AG09319 (cell line): ENCODE results near the gene ESYT2.

Experiments
- DNase-seq: peaks from one replicate; pipeline ENCODE4 v3.0.0-alpha.2; 2010; ENCODE audit warnings: low read depth; ENCODE audit errors: extremely low read depth
- CTCF ChIP-seq: IDR thresholded peaks from 2 replicates; pipeline ENCODE4 v1.5.1; 2011; ENCODE audit warnings: low read depth, mild to moderate bottlenecking, inconsistent platforms, low read length, moderate library complexity

Gene ESYT2

DNA sequence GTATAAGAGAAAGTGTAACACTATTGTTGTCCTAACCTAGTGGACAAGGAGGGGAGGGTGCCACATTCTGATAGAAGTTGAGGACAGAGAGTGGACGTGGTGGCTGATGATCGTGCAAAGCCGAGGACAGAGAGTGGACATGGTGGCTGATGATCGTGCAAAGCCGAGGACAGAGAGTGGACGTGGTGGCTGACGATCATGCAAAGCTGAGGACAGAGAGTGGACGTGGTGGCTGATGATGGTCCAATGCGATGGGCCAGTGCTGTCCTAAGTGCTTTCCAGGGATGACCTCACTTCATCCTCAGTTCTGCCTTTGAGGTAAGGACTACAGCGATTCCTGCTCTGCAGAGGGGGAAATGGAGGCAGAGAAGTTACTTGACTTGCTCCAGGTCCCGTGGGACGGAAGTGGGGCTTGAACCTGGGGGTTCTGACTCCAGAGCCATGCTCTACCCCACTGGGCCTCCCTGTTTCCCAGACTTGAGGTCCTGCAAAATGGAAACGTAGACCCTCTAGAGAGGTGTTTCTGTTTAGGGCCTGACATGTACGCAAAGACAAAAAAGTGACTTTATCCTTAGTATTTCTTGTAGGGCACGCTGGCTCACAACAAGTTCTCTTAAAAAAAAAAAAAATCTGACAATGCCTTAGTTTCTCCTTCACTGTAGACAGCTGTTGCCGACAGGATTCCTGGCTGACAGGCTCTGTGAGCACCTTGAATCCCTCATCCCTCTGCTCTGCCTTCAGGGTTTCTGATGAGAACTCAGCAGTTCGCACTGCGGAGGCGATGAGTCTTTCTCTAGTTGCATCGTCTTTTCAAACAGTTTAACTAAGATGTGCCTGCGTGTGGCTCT, 104.4 kb downstream of the ESYT2 start:
- DNase-seq = no peak

GRCh38 chr7:158723714-158724385, 105.5 kb downstream of the ESYT2 start:
- no peak for DNase-seq
- no peak for TF ChIP-seq CTCF

More for the DNA sequence above, 104.4 kb downstream of the ESYT2 start:
- no peak for TF ChIP-seq CTCF

DNA sequence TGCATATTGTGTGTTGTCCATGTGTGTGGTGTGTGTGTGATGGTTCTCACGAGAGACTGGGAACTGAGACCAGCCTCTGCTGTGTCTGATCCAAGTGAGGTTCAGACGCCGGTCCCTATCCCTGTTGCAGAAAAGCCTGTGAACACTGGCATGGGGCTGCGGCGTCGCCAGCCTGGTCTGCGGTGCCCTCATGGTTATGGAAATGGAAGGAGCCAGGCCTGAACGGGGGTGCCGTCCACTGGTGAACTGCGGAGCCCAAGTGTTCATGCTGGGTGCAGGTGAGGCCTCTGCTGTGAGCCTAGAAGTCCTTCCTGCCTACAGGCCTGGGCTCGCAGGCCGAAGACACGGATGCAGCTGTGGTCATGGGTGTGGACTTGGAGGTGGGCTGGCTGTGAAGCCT, 106.0 kb downstream of the ESYT2 start:
- DNase-seq = no peak
- no peak for TF ChIP-seq CTCF

GRCh38 chr7:158722574-158723237, 106.6 kb downstream of the ESYT2 start:
- TF ChIP-seq CTCF = no peak
- no peak for DNase-seq

DNA sequence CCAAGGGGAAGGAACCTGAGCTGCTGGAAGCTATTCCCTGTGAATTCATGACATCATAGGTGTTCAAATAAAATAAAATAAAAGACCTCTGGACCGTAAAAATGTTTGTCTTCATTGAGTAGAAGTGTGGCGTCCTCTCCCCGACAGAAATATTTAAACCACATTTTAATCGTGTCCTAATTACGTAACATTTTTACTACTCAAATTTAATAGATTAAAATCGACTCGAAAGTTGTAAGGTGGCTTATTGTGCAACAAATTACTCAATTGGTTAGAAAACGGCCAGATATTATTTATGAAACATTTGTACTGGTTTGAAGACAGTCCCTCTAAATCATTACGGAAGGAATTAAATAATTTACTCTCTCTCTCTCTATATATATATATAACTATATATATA, 109.2 kb downstream of the ESYT2 start:
- no peak for DNase-seq
- TF ChIP-seq CTCF = no peak

DNA sequence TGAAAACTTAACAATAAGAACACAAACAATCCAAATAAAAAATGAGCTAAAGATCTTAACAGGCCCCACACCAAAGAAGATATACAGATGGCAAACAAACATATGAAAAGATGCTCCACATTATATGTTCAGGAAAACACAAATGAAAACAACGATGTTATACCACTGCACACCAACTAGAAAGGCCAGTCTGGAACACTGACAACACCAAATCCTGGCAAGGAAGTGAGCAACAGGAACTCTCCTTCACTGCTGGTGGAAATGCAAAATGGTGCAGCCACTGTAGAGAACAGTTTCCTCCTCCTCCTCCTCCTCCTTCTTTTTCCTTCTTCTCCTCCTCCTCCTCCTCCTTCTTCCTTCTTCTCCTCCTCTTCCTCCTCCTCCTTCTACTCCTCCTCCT, 112.5 kb downstream of the ESYT2 start:
- DNase-seq = no peak
- TF ChIP-seq CTCF = no peak

DNA sequence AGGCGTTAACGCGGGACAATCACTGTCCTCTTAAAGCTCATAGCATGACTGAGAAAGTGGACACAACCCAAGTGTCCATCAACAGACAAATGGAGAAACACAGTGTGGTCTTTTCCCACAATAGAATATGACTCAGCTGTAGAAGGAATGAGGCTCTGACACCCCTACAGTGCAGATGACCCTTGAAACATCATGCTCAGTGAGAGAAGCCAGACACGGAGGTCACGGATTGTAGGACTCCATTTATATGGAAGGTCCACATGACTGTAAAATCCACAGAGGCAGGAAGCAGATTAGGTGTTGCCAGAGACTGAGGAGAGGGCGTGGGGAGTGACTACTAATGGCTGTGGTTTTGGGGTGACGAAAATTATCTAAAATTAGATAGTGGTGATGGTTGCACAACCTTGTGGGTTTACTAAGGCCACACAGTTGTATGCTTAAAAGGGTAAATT, 118.6 kb downstream of the ESYT2 start:
- TF ChIP-seq CTCF = no peak
- no peak for DNase-seq
